Ureter (tissue), 1 donor: ENCODE measurements around the gene SFMBT1. TPM values are rescaled to one million over a fixed set of nuclear protein-coding genes. Genes with fewer than 3 reads are reported as not detected.

Experiments used
- total RNA-seq: library from RNA; stranded (reverse); gene quantifications from one replicate; pipeline ENCODE4 v1.2.4, GENCODE V29; 2023
- donor health status: DM: yes; HTN: yes; CAD: no.

Gene SFMBT1
- total RNA-seq, 1 donor from 2014 or later, result 15.1 TPM

Other genes starting within 250 kb of the SFMBT1 start
- gene ITIH4, start 215.4 kb downstream of the SFMBT1 start, total RNA-seq, result 37.1 TPM
- gene MUSTN1, start 211.1 kb downstream of the SFMBT1 start, total RNA-seq, result 15.9 TPM
- gene STIMATE, start 148.5 kb downstream of the SFMBT1 start, total RNA-seq, result 35.7 TPM
- gene RFT1, start 84.4 kb upstream of the SFMBT1 start, total RNA-seq, result 33.3 TPM
- 82.2 TPM for gene PRKCD, start 115.1 kb upstream of the SFMBT1 start, total RNA-seq
- gene TKT, start 209.9 kb upstream of the SFMBT1 start, total RNA-seq, result 194 TPM